T-cell (primary cell): ENCODE data around the gene PPIF. TPM values are rescaled to one million over a fixed set of nuclear protein-coding genes. Genes with fewer than 3 reads are reported as not detected.

Experiments used
- ATAC-seq, 4 experiments: fragments of 200-7000 bp in 3 of 4; fragments of 150-1000 bp in 1 of 4; cut with Tn5 transposase; replicated peaks in 1 of 4; 1 replicate in 3 of 4; 2 replicates in 1 of 4; pipeline ENCODE4 v1.10.0; 2021; ENCODE audit warnings: moderate library complexity in 3 of 4, mild to moderate bottlenecking in 2 of 4, moderate number of reproducible peaks in 1 of 4
- CTCF ChIA-PET, 2 donors: fragments of 300-600 bp; sonication (Branson Sonifier 250); formaldehyde crosslinking; loops; one replicate each; lab custom pipeline; 2022; ENCODE audit warnings: antibody characterized with exemption in 2 of 2; lab: Charles Lee
- POLR2A ChIA-PET, 2 donors: fragments of 300-600 bp; sonication (Branson Sonifier 250); formaldehyde crosslinking; loops; one replicate each; lab custom pipeline; 2022; ENCODE audit warnings: antibody characterized with exemption in 2 of 2; lab: Charles Lee
- DNase-seq, 35 experiments: peaks; one replicate each; pipeline versions ENCODE4 v3.0.0 to v3.0.0-alpha.2; 2013 to 2023
- H3K27ac ChIP-seq: one replicate; pipeline ENCODE4 v1.5.1; 2013; ENCODE audit warnings: low read length
- H3K27me3 ChIP-seq, 2 experiments: replicated peaks in 1 of 2; 1 replicate in 1 of 2; 2 replicates in 1 of 2; pipeline versions ENCODE4 v1.6.1 to v1.7.0; 2013; ENCODE audit warnings: low read length in 1 of 2, mixed read lengths in 1 of 2; ENCODE audit not compliant: control insufficient read depth in 2 of 2, insufficient read depth in 2 of 2; ENCODE audit errors: extremely low read depth in 1 of 2
- H3K36me3 ChIP-seq, 2 donors: 1 replicate in 1 of 2; 2 replicates in 1 of 2; pipeline versions ENCODE4 v1.6.1 to v1.7.0; 2013; ENCODE audit warnings: low read length in 1 of 2; ENCODE audit not compliant: control insufficient read depth in 2 of 2, insufficient read depth in 1 of 2; ENCODE audit errors: extremely low read depth in 1 of 2
- H3K4me1 ChIP-seq, 2 experiments: 1 replicate in 1 of 2; 2 replicates in 1 of 2; pipeline versions ENCODE4 v1.6.1 to v1.7.0; 2013; ENCODE audit warnings: low read length in 2 of 2, mixed read lengths in 1 of 2; ENCODE audit not compliant: insufficient read depth in 2 of 2, control insufficient read depth in 1 of 2; ENCODE audit errors: extremely low read depth in 1 of 2
- H3K4me3 ChIP-seq, 2 donors: 1 replicate in 1 of 2; 2 replicates in 1 of 2; pipeline versions ENCODE4 v1.5.1 to v1.7.0; 2013; ENCODE audit warnings: mild to moderate bottlenecking in 2 of 2, low read length in 1 of 2, moderate library complexity in 1 of 2; ENCODE audit not compliant: control insufficient read depth in 1 of 2; ENCODE audit errors: extremely low read depth in 1 of 2
- H3K9me3 ChIP-seq: 2 replicates; pipeline ENCODE4 v1.7.0; 2013
- H3K27ac Mint-ChIP-seq, 2 donors: one replicate each; pipeline ENCODE4 v1.8.0; 2020 to 2021; ENCODE audit warnings: mild to moderate bottlenecking in 2 of 2, mixed read lengths in 2 of 2
- H3K27me3 Mint-ChIP-seq, 2 donors: one replicate each; pipeline ENCODE4 v1.8.0; 2021 to 2022; ENCODE audit warnings: mixed read lengths in 2 of 2
- H3K36me3 Mint-ChIP-seq: one replicate; pipeline ENCODE4 v1.8.0; 2021; ENCODE audit warnings: mixed read lengths
- H3K4me1 Mint-ChIP-seq, 3 donors: one replicate each; pipeline ENCODE4 v1.8.0; 2020 to 2022; ENCODE audit warnings: mixed read lengths in 3 of 3, mild to moderate bottlenecking in 1 of 3
- H3K4me3 Mint-ChIP-seq, 3 donors: one replicate each; pipeline ENCODE4 v1.8.0; 2020 to 2022; ENCODE audit warnings: mild to moderate bottlenecking in 3 of 3, mixed read lengths in 3 of 3, moderate library complexity in 3 of 3
- H3K9me3 Mint-ChIP-seq, 3 donors: one replicate each; pipeline ENCODE4 v1.8.0; 2020 to 2022; ENCODE audit warnings: mixed read lengths in 3 of 3
- WGBS: methylation state at CpG from one replicate; pipeline ENCODE4 v1.1.5; 2013; ENCODE audit warnings: missing lambda C conversion rate; ENCODE audit not compliant: insufficient coverage; 5-methylcytosine and 5-hydroxymethylcytosine counted together
- total RNA-seq, 35 experiments: library from RNA in 6 of 35; stranded (reverse) in 6 of 35; fragments of 120-200 nt in 1 of 35; gene quantifications; one replicate each; pipeline versions ENCODE4 v1.2.1 to v1.2.4 and lab custom pipeline; 2013 to 2026

The PPIF gene
- total RNA-seq, 5 donors from 2014 or later (not counting 1 experiment from before 2014, with no cell fraction given) = 25.6 to 36.2 (median 31.3) TPM

DNA sequence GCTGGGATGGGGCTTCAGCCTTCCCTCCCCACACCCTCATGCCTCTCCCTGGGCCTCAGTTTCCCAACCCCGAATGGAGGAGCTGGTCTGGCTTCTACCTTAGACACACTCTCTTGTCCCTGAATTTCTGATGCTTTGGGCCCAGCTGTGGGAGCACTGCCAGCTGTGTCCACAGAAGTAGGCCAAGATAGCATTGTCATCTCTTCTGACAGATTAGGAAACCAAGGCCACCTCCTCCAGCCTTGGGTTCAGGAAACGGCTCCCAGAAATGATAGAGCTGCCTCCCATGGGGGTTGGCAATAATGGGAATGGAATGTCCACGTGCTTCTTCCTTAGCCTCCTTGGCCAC is 1.3 kb downstream of the PPIF start:
- Histone ChIP-seq H3K27me3 (no peaks in the 10 kb centered on the region), H3K36me3 (peaks cover 23 to 39% of the 10 kb centered on the region in 2 donors), H3K4me3 (peak overlapping the region in 1 of 2 donors; percentile 87), H3K27ac (peak overlapping the region; percentile 82), H3K9me3 (no peaks in the 10 kb centered on the region), H3K4me1 (peaks cover 3 to 44% of the 10 kb centered on the region in 2 experiments)
- no peaks in the 10 kb centered on the region for H3K27me3 Mint-ChIP-seq
- ATAC-seq (no peak), DNase-seq (no peak)
- H3K9me3 Mint-ChIP-seq = no peaks in the 10 kb centered on the region
- peak overlapping the region; percentile 85 to 89 for H3K27ac Mint-ChIP-seq
- ChIA-PET CTCF (no interaction called here), POLR2A (no interaction called here)
- WGBS = 88% methylated on average over 1 of the region's 3 CpGs
- peak overlapping the region; percentile 77 to 81 (median 81) for H3K4me3 Mint-ChIP-seq
- peaks cover 33% of the 10 kb centered on the region for H3K36me3 Mint-ChIP-seq
- peaks cover 22 to 35% (median 24%) of the 10 kb centered on the region in 3 donors for H3K4me1 Mint-ChIP-seq

DNA sequence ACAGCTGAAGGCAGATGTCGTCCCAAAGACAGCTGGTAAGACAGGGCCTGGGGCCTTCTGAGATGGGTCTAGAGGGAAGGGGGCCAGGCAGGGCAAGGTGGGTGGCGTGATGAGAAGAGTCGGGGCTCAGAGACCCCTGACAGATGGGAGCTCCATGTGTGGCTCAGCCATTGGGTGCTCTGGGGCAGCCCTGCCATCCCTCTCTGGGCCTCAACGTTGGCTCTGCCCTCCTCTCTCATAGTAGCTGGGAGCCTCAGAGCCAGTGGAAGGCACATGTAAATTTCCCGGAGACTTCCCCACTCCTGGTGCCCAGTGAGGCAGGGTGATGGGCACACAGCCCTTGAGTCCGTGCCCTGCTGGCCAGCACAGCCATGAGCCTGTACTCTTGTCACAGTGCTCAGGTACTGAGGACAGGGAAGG is 1.8 kb downstream of the PPIF start:
- Mint-ChIP-seq H3K4me1 (peaks cover 19 to 35% (median 22%) of the 10 kb centered on the region in 3 donors), H3K27me3 (no peaks in the 10 kb centered on the region), H3K36me3 (peaks cover 37% of the 10 kb centered on the region), H3K27ac (peak overlapping the region; percentile 85 to 89), H3K9me3 (no peaks in the 10 kb centered on the region), H3K4me3 (peak overlapping the region; percentile 77 to 81 (median 81))
- DNase-seq (no peak), ATAC-seq (no peak)
- Histone ChIP-seq H3K36me3 (peaks cover 23 to 43% of the 10 kb centered on the region in 2 donors), H3K4me1 (peaks cover 3 to 44% of the 10 kb centered on the region in 2 experiments), H3K27me3 (no peaks in the 10 kb centered on the region), H3K4me3 (no peak overlapping the region), H3K9me3 (no peaks in the 10 kb centered on the region), H3K27ac (peak overlapping the region; percentile 82)
- ChIA-PET CTCF (no interaction called here), POLR2A (no interaction called here)
- 81% methylated on average over 3 of the region's 6 CpGs for WGBS

DNA sequence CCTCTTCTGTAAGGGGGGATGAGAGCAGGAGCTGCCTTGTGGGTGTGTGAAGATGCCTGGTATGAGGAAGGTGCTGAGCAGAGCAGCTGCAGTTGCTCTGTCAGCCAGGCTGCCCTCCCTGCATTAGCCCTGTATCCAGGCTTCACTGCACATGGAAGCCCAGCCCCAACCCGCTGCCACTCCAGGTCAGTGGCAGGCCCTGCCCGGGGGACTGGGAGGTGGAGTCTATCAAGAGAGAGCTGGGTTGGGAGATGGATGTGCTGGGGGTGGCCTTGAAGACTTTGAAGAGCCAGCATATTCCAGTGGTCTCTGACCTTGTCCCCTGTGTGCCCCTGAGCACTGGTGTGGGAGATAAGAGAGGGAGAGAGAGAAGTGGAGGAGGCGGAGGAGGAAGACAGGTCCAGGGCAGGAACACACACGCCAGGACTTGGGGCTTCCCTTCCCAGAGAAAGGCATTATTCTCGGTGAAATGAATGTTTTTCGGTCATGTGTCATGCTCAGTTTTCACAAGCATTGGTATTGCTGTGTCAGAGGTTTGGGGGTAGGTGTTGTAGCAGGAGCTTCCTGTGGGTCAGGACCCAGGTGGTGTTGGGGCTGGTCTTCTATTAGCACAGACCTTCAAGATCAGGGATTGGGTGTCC is 2.6 kb downstream of the PPIF start:
- WGBS = 94% methylated on average over 6 of the region's 6 CpGs
- no peaks in the 10 kb centered on the region for H3K27me3 Mint-ChIP-seq
- peaks cover 19 to 41% (median 22%) of the 10 kb centered on the region in 3 donors for H3K4me1 Mint-ChIP-seq
- H3K27ac Mint-ChIP-seq = peak overlapping the region in 1 of 2 donors; percentile 69
- peaks cover 45% of the 10 kb centered on the region for H3K36me3 Mint-ChIP-seq
- POLR2A ChIA-PET = interaction anchor here in 1 of 2 donors (0.5 kb wide), 1 partner anchor 9 kb away, joined by 3 read pairs; no protein-coding TSS in a partner anchor
- no peak overlapping the region for H3K27ac ChIP-seq
- H3K9me3 Mint-ChIP-seq = no peaks in the 10 kb centered on the region
- H3K4me1 ChIP-seq = peaks cover 3 to 44% of the 10 kb centered on the region in 2 experiments
- peak overlapping the region in 2 of 3 donors; percentile 81 for H3K4me3 Mint-ChIP-seq
- H3K9me3 ChIP-seq = no peaks in the 10 kb centered on the region
- no peak for DNase-seq
- CTCF ChIA-PET = no interaction called here
- peaks cover 23 to 50% of the 10 kb centered on the region in 2 donors for H3K36me3 ChIP-seq
- ATAC-seq = no peak
- no peak overlapping the region for H3K4me3 ChIP-seq
- no peaks in the 10 kb centered on the region for H3K27me3 ChIP-seq

GRCh38 chr10:79350407-79351154 is 3.3 kb downstream of the PPIF start:
- ATAC-seq (no peak), DNase-seq (no peak)
- WGBS = 94% methylated on average over 16 of the region's 21 CpGs
- Histone ChIP-seq H3K4me1 (peaks cover 3 to 44% of the 10 kb centered on the region in 2 experiments), H3K4me3 (no peak overlapping the region), H3K27me3 (no peaks in the 10 kb centered on the region), H3K36me3 (peaks cover 23 to 56% of the 10 kb centered on the region in 2 donors), H3K27ac (no peak overlapping the region), H3K9me3 (no peaks in the 10 kb centered on the region)
- Mint-ChIP-seq H3K9me3 (no peaks in the 10 kb centered on the region), H3K4me3 (no peak overlapping the region), H3K36me3 (peaks cover 52% of the 10 kb centered on the region), H3K4me1 (peaks cover 19 to 40% (median 22%) of the 10 kb centered on the region in 3 donors), H3K27me3 (no peaks in the 10 kb centered on the region), H3K27ac (no peak overlapping the region)
- ChIA-PET POLR2A (no interaction called here), CTCF (interaction anchor here (0.5 to 0.7 kb wide), 3 partner anchors 64 to 1309 kb away, joined by 3 to 8 read pairs (median 8); no protein-coding TSS in a partner anchor)

DNA sequence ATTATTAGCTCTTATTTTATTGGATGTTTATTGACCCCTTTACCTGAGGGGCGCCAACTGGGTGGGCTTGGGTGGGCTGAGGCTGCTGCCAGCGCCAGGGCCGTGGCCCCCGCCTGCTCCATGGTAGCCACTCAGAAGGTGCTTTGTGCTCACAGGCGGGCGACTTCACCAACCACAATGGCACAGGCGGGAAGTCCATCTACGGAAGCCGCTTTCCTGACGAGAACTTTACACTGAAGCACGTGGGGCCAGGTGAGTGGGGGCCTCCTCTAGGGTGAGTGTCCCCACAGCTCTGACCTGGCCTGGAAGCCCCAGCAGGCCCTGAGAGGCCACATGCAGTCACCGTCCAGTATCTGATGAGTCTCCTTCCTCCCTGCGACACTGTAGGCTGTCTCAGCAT is 4.1 kb downstream of the PPIF start:
- Histone ChIP-seq H3K4me3 (no peak overlapping the region), H3K4me1 (peaks cover 3 to 41% of the 10 kb centered on the region in 2 experiments), H3K9me3 (no peaks in the 10 kb centered on the region), H3K36me3 (peaks cover 23 to 63% of the 10 kb centered on the region in 2 donors), H3K27ac (no peak overlapping the region), H3K27me3 (no peaks in the 10 kb centered on the region)
- Mint-ChIP-seq H3K27me3 (no peaks in the 10 kb centered on the region), H3K9me3 (no peaks in the 10 kb centered on the region), H3K27ac (no peak overlapping the region), H3K36me3 (peaks cover 60% of the 10 kb centered on the region), H3K4me1 (peaks cover 19 to 42% (median 22%) of the 10 kb centered on the region in 3 donors), H3K4me3 (no peak overlapping the region)
- CTCF ChIA-PET = interaction anchor here (0.5 to 0.7 kb wide), 3 partner anchors 65 to 1310 kb away, joined by 3 to 8 read pairs (median 8); no protein-coding TSS in a partner anchor
- no peak for ATAC-seq
- 93% methylated on average over 5 of the region's 13 CpGs for WGBS
- DNase-seq = no peak
- POLR2A ChIA-PET = no interaction called here

- no peak for DNase-seq
- Histone ChIP-seq H3K27me3 (no peaks in the 10 kb centered on the region), H3K36me3 (peaks cover 23 to 69% of the 10 kb centered on the region in 2 donors), H3K4me1 (peaks cover 3 to 32% of the 10 kb centered on the region in 2 experiments), H3K27ac (no peak overlapping the region), H3K9me3 (no peaks in the 10 kb centered on the region), H3K4me3 (no peak overlapping the region)
- 95% methylated on average over 10 of the region's 11 CpGs for WGBS
- Mint-ChIP-seq H3K4me3 (no peak overlapping the region), H3K4me1 (peaks cover 19 to 42% (median 22%) of the 10 kb centered on the region in 3 donors), H3K27ac (no peak overlapping the region), H3K27me3 (no peaks in the 10 kb centered on the region), H3K36me3 (peaks cover 66% of the 10 kb centered on the region), H3K9me3 (no peaks in the 10 kb centered on the region)
- no peak for ATAC-seq
- POLR2A ChIA-PET = no interaction called here
- CTCF ChIA-PET = interaction anchor here in 1 of 2 donors (0.5 kb wide), 1 partner anchor 1101 kb away, joined by 3 read pairs; no protein-coding TSS in a partner anchor
Observed at GRCh38 chr10:79352035-79352877, 5.0 kb downstream of the PPIF start.
